ENCODE data around the gene PALB2. TPM values are rescaled to one million over a fixed set of nuclear protein-coding genes. Genes with fewer than 3 reads are reported as not detected.

The PALB2 gene
- total and polyA plus RNA-seq, 2 of the 13 experiments (the other 11 are each of a cell fraction or from before 2014, with no cell fraction given): 12.1 to 40.9 TPM

GRCh38 chr16:23640931-23641765, at the start of gene PALB2, which contains the start of gene DCTN5 (continued):
- TF ChIP-seq ZNF512B (CRISPR knock-in tag; IDR thresholded peaks at IDR 0.05; ENCODE audit: borderline replicate concordance) (no peak), ZNF563 (CRISPR knock-in tag; IDR thresholded peaks at IDR 0.05) (peak; percentile 98), CCAR2 (optimal IDR thresholded peaks at IDR 0.05; ENCODE audit: low read depth, low read length) (peak; percentile 34), ZNF580 (CRISPR knock-in tag; IDR thresholded peaks at IDR 0.05; ENCODE audit: borderline replicate concordance, low read depth) (peak; percentile 90), BRD4 (CRISPR knock-in tag; IDR thresholded peaks at IDR 0.05) (peak; percentile 97), NR2F2 (IDR thresholded peaks at IDR 0.05; ENCODE audit: borderline replicate concordance, low read depth) (peak; percentile 46; the same call in 1 of the 2 replicates), ATF7 (IDR thresholded peaks at IDR 0.05) (no peak), ATF7 (CRISPR knock-in tag; IDR thresholded peaks at IDR 0.05) (0 out of 2 replicates have a peak, but pooled peaks have one; percentile 60), ZNF740 (CRISPR knock-in tag; IDR thresholded peaks at IDR 0.05) (no peak; the same call in 1 of the 2 replicates), ZNF24 (IDR thresholded peaks at IDR 0.05) (no peak), RXRA (CRISPR knock-in tag; IDR thresholded peaks at IDR 0.05) (peak; percentile 90), AKAP8 (CRISPR knock-in tag; IDR thresholded peaks at IDR 0.05) (peak; percentile 71), MAFK (conservative IDR thresholded peaks at IDR 0.05 in 1 of 2, IDR thresholded peaks at IDR 0.05 in 1 of 2; ENCODE audit: low read length in 2 of 2) (peak; percentile 27 to 85; a peak in 3 of 4 replicates), MTERF4 (CRISPR knock-in tag; IDR thresholded peaks at IDR 0.05) (peak; percentile 92), ETV5 (CRISPR knock-in tag; IDR thresholded peaks at IDR 0.05; ENCODE audit: borderline replicate concordance) (peak; percentile 98), NONO (IDR thresholded peaks at IDR 0.05) (no peak), NONO (CRISPR knock-in tag; conservative IDR thresholded peaks at IDR 0.05) (peak; percentile 98), DNMT3B (CRISPR knock-in tag; conservative IDR thresholded peaks at IDR 0.05) (peak; percentile 88), NFYB (CRISPR knock-in tag; IDR thresholded peaks at IDR 0.05) (peak; percentile 95), HOMEZ (CRISPR knock-in tag; IDR thresholded peaks at IDR 0.05; ENCODE audit: low read depth) (0 out of 2 replicates have a peak, but pooled peaks have one; percentile 41), KDM2A (CRISPR knock-in tag; IDR thresholded peaks at IDR 0.05; ENCODE audit: borderline replicate concordance, low read depth) (peak; percentile 94)

All from HepG2 (cell line).